Neural progenitor cell (in vitro differentiated cells): ENCODE data around the gene FBLN5. TPM values are rescaled to one million over a fixed set of nuclear protein-coding genes. Genes with fewer than 3 reads are reported as not detected.

Experiments
- DNase-seq: peaks from one replicate; pipeline ENCODE4 v3.0.0-alpha.2; 2016; ENCODE audit warnings: low spot score
- H2AFZ ChIP-seq: fragments of 200-600 bp; sonication (generic); replicated peaks from 2 replicates; pipeline ENCODE4 v1.6.1; 2016; ENCODE audit warnings: antibody characterized with exemption
- H3F3A ChIP-seq: fragments of 200-600 bp; sonication (generic); 2 replicates; pipeline ENCODE4 v1.6.1; 2016; ENCODE audit warnings: antibody characterized with exemption, low read depth
- H3K27ac ChIP-seq: fragments of 200-600 bp; sonication (generic); 2 replicates; pipeline ENCODE4 v1.5.1; 2016; ENCODE audit warnings: mild to moderate bottlenecking
- H3K27me3 ChIP-seq: fragments of 200-600 bp; sonication (generic); 2 replicates; pipeline ENCODE4 v1.6.1; 2016; ENCODE audit warnings: mild to moderate bottlenecking, moderate library complexity
- H3K36me3 ChIP-seq: fragments of 200-600 bp; sonication (generic); 2 replicates; pipeline ENCODE4 v1.5.1; 2016
- H3K4me1 ChIP-seq: fragments of 200-600 bp; sonication (generic); 2 replicates; pipeline ENCODE4 v1.6.1; 2016; ENCODE audit warnings: mixed run types
- H3K4me2 ChIP-seq: fragments of 200-600 bp; sonication (generic); 2 replicates; pipeline ENCODE4 v1.6.1; 2016
- H3K4me3 ChIP-seq: fragments of 200-600 bp; sonication (generic); 2 replicates; pipeline ENCODE4 v1.5.1; 2016
- H3K79me2 ChIP-seq: fragments of 200-600 bp; sonication (generic); 2 replicates; pipeline ENCODE4 v1.6.1; 2016; ENCODE audit warnings: low read depth
- H3K9ac ChIP-seq: fragments of 200-600 bp; sonication (generic); 2 replicates; pipeline ENCODE4 v1.6.1; 2016
- H3K9me3 ChIP-seq: fragments of 200-600 bp; sonication (generic); 2 replicates; pipeline ENCODE4 v1.5.1; 2016; ENCODE audit warnings: low read depth
- H4K20me1 ChIP-seq: fragments of 200-600 bp; sonication (generic); 2 replicates; pipeline ENCODE4 v1.6.1; 2016; ENCODE audit warnings: low read depth
- H3K27ac Mint-ChIP-seq: 3 replicates; pipeline ENCODE4 v1.8.0; 2021; ENCODE audit warnings: mixed read lengths
- H3K27me3 Mint-ChIP-seq: 2 replicates; pipeline ENCODE4 v1.8.0; 2022; ENCODE audit warnings: low read depth, mild to moderate bottlenecking, inconsistent platforms, moderate library complexity, mixed read lengths; ENCODE audit not compliant: insufficient read depth
- H3K36me3 Mint-ChIP-seq: 3 replicates; pipeline ENCODE4 v1.8.0; 2021; ENCODE audit warnings: mixed read lengths
- H3K4me1 Mint-ChIP-seq: 3 replicates; pipeline ENCODE4 v1.8.0; 2021; ENCODE audit warnings: mixed read lengths
- H3K4me3 Mint-ChIP-seq: 3 replicates; pipeline ENCODE4 v1.8.0; 2021; ENCODE audit warnings: mild to moderate bottlenecking, moderate library complexity, mixed read lengths
- H3K9me3 Mint-ChIP-seq: 3 replicates; pipeline ENCODE4 v1.8.0; 2020; ENCODE audit warnings: mixed read lengths
- EZH2 ChIP-seq: fragments of 200-600 bp; sonication (generic); IDR thresholded peaks from 2 replicates; pipeline ENCODE4 v1.6.1; 2017; ENCODE audit warnings: antibody characterized with exemption, mild to moderate bottlenecking, moderate library complexity
- EZH2phosphoT487 ChIP-seq: fragments of 200-600 bp; sonication (generic); IDR thresholded peaks from 2 replicates; pipeline ENCODE4 v1.6.1; 2017; ENCODE audit warnings: antibody characterized with exemption
- total RNA-seq: library from RNA; depleted of rRNA; stranded (reverse); fragments of >200 nt; gene quantifications from 2 replicates; pipeline ENCODE4 v1.2.3, GENCODE V29; 2015; ENCODE audit warnings: low replicate concordance
- TF ChIP-seq, protein P1 (sequence below): fragments of 200-600 bp; sonication (generic); IDR thresholded peaks from 2 replicates; pipeline ENCODE4 v1.5.1; 2017; ENCODE audit warnings: antibody characterized with exemption, mild to moderate bottlenecking

The FBLN5 gene
- total RNA-seq, 1 donor from 2014 or later, result not detected

DNA sequence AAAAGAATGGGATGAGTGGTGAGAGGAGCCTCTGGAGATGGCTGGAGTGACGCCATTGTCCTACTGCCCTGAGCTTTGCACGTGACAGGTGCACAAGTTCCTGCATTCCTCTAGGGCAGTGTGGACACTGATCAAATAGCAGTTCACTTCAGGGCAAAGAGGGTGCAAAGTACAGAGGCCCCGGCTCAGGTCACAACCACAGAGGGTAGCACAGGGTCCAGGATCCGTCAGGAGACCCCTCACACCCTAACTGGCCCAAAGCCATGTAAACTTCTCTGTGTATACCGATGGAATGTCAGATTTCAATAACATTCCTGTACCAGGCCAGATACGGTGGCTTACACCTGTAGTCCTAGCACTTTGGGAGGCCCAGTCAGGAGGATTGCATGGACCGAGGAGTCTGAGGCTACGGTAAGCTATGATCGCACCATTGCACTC lies 10.4 kb upstream of the FBLN5 start:
- H4K20me1 ChIP-seq, result no peaks in the 10 kb centered on the region
- peaks cover 4% of the 10 kb centered on the region for H3K27me3 Mint-ChIP-seq
- no peaks in the 10 kb centered on the region for H3K36me3 Mint-ChIP-seq
- no peaks in the 10 kb centered on the region for H3K9me3 ChIP-seq
- no peaks in the 10 kb centered on the region for H3K9me3 Mint-ChIP-seq
- H3K4me1 Mint-ChIP-seq, result no peaks in the 10 kb centered on the region
- TF ChIP-seq, protein P1, sequence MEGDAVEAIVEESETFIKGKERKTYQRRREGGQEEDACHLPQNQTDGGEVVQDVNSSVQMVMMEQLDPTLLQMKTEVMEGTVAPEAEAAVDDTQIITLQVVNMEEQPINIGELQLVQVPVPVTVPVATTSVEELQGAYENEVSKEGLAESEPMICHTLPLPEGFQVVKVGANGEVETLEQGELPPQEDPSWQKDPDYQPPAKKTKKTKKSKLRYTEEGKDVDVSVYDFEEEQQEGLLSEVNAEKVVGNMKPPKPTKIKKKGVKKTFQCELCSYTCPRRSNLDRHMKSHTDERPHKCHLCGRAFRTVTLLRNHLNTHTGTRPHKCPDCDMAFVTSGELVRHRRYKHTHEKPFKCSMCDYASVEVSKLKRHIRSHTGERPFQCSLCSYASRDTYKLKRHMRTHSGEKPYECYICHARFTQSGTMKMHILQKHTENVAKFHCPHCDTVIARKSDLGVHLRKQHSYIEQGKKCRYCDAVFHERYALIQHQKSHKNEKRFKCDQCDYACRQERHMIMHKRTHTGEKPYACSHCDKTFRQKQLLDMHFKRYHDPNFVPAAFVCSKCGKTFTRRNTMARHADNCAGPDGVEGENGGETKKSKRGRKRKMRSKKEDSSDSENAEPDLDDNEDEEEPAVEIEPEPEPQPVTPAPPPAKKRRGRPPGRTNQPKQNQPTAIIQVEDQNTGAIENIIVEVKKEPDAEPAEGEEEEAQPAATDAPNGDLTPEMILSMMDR, result no peak
- no peaks in the 10 kb centered on the region for H3K36me3 ChIP-seq
- no peak overlapping the region for H3K27ac ChIP-seq
- no peak overlapping the region for H2AFZ ChIP-seq
- H3K4me3 Mint-ChIP-seq, result no peak overlapping the region
- H3K79me2 ChIP-seq, result no peaks in the 10 kb centered on the region
- H3F3A ChIP-seq, result no peaks in the 10 kb centered on the region
- no peak overlapping the region for H3K9ac ChIP-seq
- no peak overlapping the region for H3K27ac Mint-ChIP-seq
- no peak overlapping the region for H3K4me3 ChIP-seq
- no peaks in the 10 kb centered on the region for H3K27me3 ChIP-seq
- no peak overlapping the region for H3K4me2 ChIP-seq
- DNase-seq, result no peak
- no peaks in the 10 kb centered on the region for H3K4me1 ChIP-seq

DNA sequence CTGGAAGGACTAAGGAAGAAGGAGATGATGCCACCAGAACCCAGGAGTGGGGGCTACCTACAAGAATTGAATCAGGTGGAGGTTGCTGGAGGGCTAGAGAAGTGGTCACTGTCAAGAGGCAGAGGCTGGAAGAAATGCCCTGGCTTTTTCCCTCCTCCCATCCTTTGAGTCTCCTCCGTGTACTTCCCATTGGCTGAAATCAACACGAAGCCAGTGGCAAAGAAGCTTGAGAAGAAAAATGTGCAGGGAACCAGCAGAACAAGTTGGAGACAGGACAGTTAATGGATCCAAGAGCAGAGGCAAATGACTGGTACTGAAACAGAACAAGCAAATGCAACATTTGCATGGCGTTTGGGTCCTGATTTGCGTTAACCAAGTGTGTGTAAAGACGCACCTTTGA lies 9.1 kb upstream of the FBLN5 start:
- Mint-ChIP-seq H3K4me1 (no peaks in the 10 kb centered on the region), H3K9me3 (no peaks in the 10 kb centered on the region), H3K36me3 (no peaks in the 10 kb centered on the region), H3K27me3 (peaks cover 4% of the 10 kb centered on the region), H3K4me3 (no peak overlapping the region), H3K27ac (no peak overlapping the region)
- H3K79me2 ChIP-seq, result no peaks in the 10 kb centered on the region
- no peaks in the 10 kb centered on the region for H3K27me3 ChIP-seq
- H3K4me2 ChIP-seq, result no peak overlapping the region
- H3K9ac ChIP-seq, result no peak overlapping the region
- TF ChIP-seq, protein P1, result no peak
- TF ChIP-seq EZH2phosphoT487 (no peak), EZH2 (no peak)
- no peaks in the 10 kb centered on the region for H3K9me3 ChIP-seq
- peak overlapping the region; percentile 59 for H2AFZ ChIP-seq
- H3K27ac ChIP-seq, result no peak overlapping the region
- H3F3A ChIP-seq, result no peaks in the 10 kb centered on the region
- H3K4me3 ChIP-seq, result no peak overlapping the region
- H3K36me3 ChIP-seq, result no peaks in the 10 kb centered on the region
- H4K20me1 ChIP-seq, result no peaks in the 10 kb centered on the region
- no peak for DNase-seq
- H3K4me1 ChIP-seq, result no peaks in the 10 kb centered on the region

DNA sequence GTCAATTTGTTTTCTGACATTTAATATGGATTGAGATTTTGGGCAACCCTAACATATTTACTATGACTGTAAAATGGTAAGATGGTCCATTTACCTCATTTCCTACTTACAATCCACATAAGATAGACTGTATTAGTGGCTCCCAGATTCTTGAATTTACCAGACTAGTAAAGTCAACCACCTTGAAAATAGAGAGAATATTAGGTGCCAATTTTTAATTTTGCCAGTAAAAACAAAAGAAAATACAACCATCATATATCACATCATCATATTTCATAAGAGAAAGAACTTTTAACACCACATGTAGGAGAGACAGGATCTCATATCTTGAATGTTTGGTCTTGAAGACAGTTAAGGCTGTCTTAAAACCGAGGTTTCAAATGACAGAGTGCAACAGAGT lies 7.7 kb upstream of the FBLN5 start:
- Histone ChIP-seq H3K79me2 (no peaks in the 10 kb centered on the region), H3K36me3 (no peaks in the 10 kb centered on the region), H3K4me3 (no peak overlapping the region), H3K27me3 (peaks cover 8% of the 10 kb centered on the region), H3K4me2 (no peak overlapping the region), H2AFZ (no peak overlapping the region), H3K9me3 (no peaks in the 10 kb centered on the region), H3K9ac (no peak overlapping the region), H3K27ac (no peak overlapping the region), H3K4me1 (no peaks in the 10 kb centered on the region), H4K20me1 (no peaks in the 10 kb centered on the region), H3F3A (no peaks in the 10 kb centered on the region)
- Mint-ChIP-seq H3K4me3 (no peak overlapping the region), H3K4me1 (no peaks in the 10 kb centered on the region), H3K27ac (no peak overlapping the region), H3K27me3 (peaks cover 8% of the 10 kb centered on the region), H3K36me3 (no peaks in the 10 kb centered on the region), H3K9me3 (no peaks in the 10 kb centered on the region)
- TF ChIP-seq, protein P1, result no peak
- TF ChIP-seq EZH2 (no peak), EZH2phosphoT487 (no peak)
- no peak for DNase-seq
